ENCODE data around the gene PLET1. TPM values are rescaled to one million over a fixed set of nuclear protein-coding genes. Genes with fewer than 3 reads are reported as not detected.
A peak's percentile ranks its signal among the peaks of the same experiment; 100 is the strongest.

The PLET1 gene
- total RNA-seq, 4 donors from 2014 or later = not detected

DNA sequence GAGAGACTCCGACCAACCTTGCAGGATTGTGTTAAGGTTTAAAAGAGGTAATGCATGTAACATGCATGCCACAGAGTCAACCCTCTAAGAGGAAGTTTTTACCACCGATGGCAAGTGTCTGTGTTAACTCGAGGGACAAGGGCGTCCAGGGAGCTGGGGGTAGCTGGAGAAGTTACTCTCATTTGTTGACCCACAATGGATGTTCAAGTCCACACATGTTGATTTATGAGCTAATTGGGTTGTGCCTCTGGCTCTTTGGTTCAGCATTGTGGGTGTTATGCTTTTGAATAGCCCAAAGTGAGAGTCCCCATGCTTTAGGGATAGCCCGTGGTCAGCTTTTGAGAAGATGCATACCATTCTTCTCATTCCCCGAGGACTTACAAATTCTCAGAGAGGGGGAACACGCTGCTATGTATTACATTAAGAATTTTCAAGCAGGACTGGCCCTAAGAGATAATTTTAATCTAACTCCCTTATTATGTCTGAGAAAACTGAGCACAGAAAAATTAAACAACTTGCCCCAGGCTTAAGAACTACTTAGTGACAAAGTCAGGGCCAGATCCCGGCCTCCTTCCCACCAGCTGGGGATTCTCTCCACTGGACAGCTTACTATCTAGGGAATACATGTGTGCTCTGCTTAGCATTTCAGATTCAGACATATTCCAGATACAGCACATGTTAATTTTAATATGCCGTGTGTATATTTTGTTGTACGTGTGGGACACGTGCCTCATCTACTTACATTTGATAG lies 5.2 kb upstream of the PLET1 start:
- Histone ChIP-seq H3K4me3 (no peak overlapping the region), H3K9me3 (no peaks in the 10 kb centered on the region), H3K27ac (peak overlapping the region in 1 of 2 donors; percentile 33), H3K4me1 (no peaks in the 10 kb centered on the region), H3K27me3 (no peaks in the 10 kb centered on the region), H3K36me3 (no peaks in the 10 kb centered on the region)
- intact Hi-C loops (cut with DNase I; ENCODE audit: low total_unique reads) = no loop called here
- DNase-seq = peak in 1 of 2 donors; percentile 36
- TF ChIP-seq POLR2A (IDR thresholded peaks at IDR 0.05) = no peak

DNA sequence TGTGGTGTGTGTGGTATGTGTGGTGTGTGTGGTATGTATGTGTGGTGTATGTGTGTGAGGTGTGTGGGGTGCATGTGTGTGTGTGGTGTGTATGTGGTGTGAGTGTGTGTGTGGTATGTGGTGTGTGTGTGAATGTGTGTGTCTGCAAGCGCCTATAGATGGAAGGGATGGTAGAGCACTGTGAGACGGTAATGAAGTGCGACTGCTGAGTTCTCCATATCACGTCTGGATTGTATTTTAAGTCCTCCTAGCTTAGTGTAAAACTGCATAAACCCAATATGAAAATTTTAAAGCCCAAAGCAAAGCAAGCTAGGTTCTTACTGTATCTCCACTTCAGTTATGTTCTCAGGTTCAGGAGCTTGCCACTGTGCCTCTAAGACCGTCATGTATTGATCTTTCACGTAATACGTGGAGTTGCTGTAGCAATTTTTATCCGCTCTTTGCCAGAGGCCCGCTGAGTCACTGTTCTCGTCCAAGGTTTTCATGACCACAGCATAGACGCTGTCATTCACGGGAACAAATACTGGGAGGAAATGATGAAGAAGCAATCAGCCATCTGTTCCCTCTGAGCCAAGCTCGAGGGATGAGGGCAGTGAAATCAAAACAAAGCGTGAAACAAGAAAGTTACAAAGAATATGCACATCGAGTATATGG lies 5.5 kb downstream of the PLET1 start:
- no peaks in the 10 kb centered on the region for H3K36me3 ChIP-seq
- H3K4me3 ChIP-seq = no peak overlapping the region
- TF ChIP-seq, protein P1, sequence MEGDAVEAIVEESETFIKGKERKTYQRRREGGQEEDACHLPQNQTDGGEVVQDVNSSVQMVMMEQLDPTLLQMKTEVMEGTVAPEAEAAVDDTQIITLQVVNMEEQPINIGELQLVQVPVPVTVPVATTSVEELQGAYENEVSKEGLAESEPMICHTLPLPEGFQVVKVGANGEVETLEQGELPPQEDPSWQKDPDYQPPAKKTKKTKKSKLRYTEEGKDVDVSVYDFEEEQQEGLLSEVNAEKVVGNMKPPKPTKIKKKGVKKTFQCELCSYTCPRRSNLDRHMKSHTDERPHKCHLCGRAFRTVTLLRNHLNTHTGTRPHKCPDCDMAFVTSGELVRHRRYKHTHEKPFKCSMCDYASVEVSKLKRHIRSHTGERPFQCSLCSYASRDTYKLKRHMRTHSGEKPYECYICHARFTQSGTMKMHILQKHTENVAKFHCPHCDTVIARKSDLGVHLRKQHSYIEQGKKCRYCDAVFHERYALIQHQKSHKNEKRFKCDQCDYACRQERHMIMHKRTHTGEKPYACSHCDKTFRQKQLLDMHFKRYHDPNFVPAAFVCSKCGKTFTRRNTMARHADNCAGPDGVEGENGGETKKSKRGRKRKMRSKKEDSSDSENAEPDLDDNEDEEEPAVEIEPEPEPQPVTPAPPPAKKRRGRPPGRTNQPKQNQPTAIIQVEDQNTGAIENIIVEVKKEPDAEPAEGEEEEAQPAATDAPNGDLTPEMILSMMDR (IDR thresholded peaks at IDR 0.05) = no peak
- no peak for TF ChIP-seq POLR2A (IDR thresholded peaks at IDR 0.05)
- DNase-seq = no peak
- intact Hi-C loops (cut with DNase I; ENCODE audit: low total_unique reads) = no loop called here
- H3K4me1 ChIP-seq = no peaks in the 10 kb centered on the region
- H3K27ac ChIP-seq = no peak overlapping the region
- no peaks in the 10 kb centered on the region for H3K9me3 ChIP-seq
- no peaks in the 10 kb centered on the region for H3K27me3 ChIP-seq

DNA sequence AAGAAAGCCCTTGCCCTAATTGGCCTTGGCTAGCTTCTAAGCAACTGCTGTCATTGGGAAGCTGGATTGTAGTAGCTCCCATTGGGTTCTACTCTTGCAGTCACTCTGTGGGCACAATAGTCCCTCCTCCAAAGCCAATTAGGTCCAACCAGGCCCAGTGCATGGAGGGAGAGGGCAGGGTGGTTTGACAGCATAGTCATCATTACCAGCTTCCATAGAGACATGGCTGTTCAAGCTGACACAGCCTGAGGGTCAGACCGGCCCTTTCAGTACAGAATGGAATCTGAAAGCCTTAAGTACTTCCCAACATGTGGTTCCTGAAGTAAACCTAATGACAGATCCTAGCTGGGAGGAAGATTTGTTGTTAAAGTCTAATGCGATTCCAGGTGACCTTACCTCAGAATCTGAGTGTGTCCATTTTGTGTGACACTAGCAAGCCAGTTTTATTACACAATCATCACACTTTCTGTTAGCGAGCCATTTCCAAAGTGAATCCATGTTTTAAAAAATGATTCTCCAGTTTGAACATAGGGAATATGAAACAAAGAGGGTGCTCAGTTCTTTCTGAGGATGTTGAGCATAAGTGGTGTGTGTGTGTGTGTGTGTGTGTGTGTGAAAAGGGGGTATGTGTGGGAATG lies 6.9 kb downstream of the PLET1 start:
- Histone ChIP-seq H3K36me3 (no peaks in the 10 kb centered on the region), H3K9me3 (no peaks in the 10 kb centered on the region), H3K4me1 (no peaks in the 10 kb centered on the region), H3K27ac (no peak overlapping the region), H3K27me3 (no peaks in the 10 kb centered on the region), H3K4me3 (no peak overlapping the region)
- intact Hi-C loops (cut with DNase I; ENCODE audit: low total_unique reads) = no loop called here
- TF ChIP-seq, protein P1 (IDR thresholded peaks at IDR 0.05) = no peak
- no peak for TF ChIP-seq POLR2A (IDR thresholded peaks at IDR 0.05)
- DNase-seq = no peak

DNA sequence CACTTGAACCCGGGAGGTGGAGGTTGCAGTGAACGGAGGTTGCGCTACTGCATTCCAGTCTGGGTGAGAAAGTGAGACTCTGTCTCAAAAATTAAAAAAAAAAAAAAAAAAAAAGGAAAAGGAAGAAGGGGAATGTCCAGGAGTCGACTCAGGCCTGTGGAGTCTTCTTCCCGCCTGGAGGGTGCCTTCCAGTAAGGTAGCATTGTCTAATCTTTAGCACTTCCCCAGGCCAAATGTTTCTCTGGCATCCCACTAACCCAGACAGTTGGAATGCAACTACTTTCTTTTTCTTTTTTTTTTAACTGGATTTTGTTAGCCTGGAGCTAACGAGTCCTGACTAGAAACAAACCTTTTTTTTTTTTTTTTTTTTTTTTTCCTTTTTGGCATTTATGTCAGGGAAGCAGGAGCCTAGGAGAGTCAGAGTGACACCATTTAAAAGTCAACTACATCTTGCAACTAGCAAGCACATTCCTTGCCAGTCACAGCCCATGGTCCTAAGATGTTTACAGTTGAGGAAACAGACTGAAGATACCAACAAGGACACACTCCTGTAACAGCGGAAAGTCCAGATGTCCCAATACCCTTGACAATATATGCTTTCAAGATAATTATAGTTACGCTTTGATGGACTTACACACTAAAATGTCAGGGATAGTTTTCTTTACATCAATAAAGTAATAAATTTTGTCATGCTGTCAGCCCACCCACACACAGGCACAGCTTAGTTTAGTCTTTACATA lies 10.6 kb downstream of the PLET1 start:
- TF ChIP-seq, protein P1 (IDR thresholded peaks at IDR 0.05) = no peak
- TF ChIP-seq POLR2A (IDR thresholded peaks at IDR 0.05) = no peak
- Histone ChIP-seq H3K27ac (no peak overlapping the region), H3K4me3 (no peak overlapping the region), H3K4me1 (no peaks in the 10 kb centered on the region), H3K9me3 (no peaks in the 10 kb centered on the region), H3K27me3 (no peaks in the 10 kb centered on the region), H3K36me3 (no peaks in the 10 kb centered on the region)
- intact Hi-C loops (cut with DNase I; ENCODE audit: low total_unique reads) = no loop called here
- no peak for DNase-seq

DNA sequence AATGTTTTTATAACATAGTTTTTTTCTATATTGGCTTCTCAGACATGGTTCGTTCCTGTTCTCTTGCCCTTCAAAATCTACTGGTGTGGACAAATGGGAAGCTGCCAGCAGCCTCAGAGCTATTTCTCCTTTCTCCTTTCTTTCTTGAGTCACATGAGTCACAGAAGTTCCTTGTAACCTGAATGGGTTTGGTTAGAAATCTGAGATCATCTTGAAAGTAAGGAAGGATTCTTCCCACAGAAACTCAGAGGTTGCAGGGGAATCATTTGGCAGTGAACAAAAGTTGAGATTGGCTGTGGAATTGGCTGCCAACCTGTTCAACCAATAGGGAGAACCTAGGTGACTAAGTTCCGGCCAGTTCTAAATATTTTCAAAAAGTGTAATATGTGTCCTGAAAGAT lies 12.5 kb downstream of the PLET1 start:
- H3K27me3 ChIP-seq = no peaks in the 10 kb centered on the region
- H3K4me1 ChIP-seq = no peaks in the 10 kb centered on the region
- TF ChIP-seq POLR2A (IDR thresholded peaks at IDR 0.05) = no peak
- TF ChIP-seq, protein P1 (IDR thresholded peaks at IDR 0.05) = no peak
- no peaks in the 10 kb centered on the region for H3K36me3 ChIP-seq
- DNase-seq = no peak
- intact Hi-C loops (cut with DNase I; ENCODE audit: low total_unique reads) = no loop called here
- no peaks in the 10 kb centered on the region for H3K9me3 ChIP-seq
- no peak overlapping the region for H3K4me3 ChIP-seq
- H3K27ac ChIP-seq = no peak overlapping the region
